Mammary epithelial cell (primary cell): ENCODE results near the gene HPSE2.

Source experiments
- EZH2 ChIP-seq: IDR thresholded peaks from 2 replicates; pipeline ENCODE4 v1.6.1; 2012; ENCODE audit warnings: low read length, inconsistent platforms, borderline replicate concordance
- TF ChIP-seq, protein P1 (sequence below), 2 donors: IDR thresholded peaks in 1 of 2; conservative IDR thresholded peaks in 1 of 2; 2 replicates each; pipeline ENCODE4 v1.5.1; 2011 to 2012; ENCODE audit warnings: inconsistent platforms in 2 of 2, low read length in 2 of 2, mild to moderate bottlenecking in 2 of 2, control low read depth in 1 of 2, low read depth in 1 of 2; ENCODE audit not compliant: insufficient read depth in 1 of 2; ENCODE audit errors: extremely low read depth in 1 of 2

- TF ChIP-seq, protein P1, sequence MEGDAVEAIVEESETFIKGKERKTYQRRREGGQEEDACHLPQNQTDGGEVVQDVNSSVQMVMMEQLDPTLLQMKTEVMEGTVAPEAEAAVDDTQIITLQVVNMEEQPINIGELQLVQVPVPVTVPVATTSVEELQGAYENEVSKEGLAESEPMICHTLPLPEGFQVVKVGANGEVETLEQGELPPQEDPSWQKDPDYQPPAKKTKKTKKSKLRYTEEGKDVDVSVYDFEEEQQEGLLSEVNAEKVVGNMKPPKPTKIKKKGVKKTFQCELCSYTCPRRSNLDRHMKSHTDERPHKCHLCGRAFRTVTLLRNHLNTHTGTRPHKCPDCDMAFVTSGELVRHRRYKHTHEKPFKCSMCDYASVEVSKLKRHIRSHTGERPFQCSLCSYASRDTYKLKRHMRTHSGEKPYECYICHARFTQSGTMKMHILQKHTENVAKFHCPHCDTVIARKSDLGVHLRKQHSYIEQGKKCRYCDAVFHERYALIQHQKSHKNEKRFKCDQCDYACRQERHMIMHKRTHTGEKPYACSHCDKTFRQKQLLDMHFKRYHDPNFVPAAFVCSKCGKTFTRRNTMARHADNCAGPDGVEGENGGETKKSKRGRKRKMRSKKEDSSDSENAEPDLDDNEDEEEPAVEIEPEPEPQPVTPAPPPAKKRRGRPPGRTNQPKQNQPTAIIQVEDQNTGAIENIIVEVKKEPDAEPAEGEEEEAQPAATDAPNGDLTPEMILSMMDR (conservative IDR thresholded peaks at IDR 0.05 in 1 of 2, IDR thresholded peaks at IDR 0.05 in 1 of 2; ENCODE audit: extremely low read depth in 1 of 2, insufficient read depth in 1 of 2, low read depth in 1 of 2, low read length in 2 of 2) = no peak
- TF ChIP-seq EZH2 = no peak
Observed at GRCh38 chr10:98929709-98930108, 305.9 kb downstream of the HPSE2 start.
